Mucosa of rectum (tissue), 2 donors: ENCODE results near the gene BEGAIN.

Experiments used
- H3K27ac ChIP-seq, 2 donors: one replicate each; pipeline ENCODE4 v1.7.0; 2013; ENCODE audit warnings: inconsistent platforms in 2 of 2, low read depth in 2 of 2, low read length in 2 of 2
- H3K27me3 ChIP-seq, 2 donors: one replicate each; pipeline ENCODE4 v1.7.0; 2013; ENCODE audit warnings: low read length in 2 of 2; ENCODE audit not compliant: control insufficient read depth in 2 of 2, insufficient read depth in 2 of 2
- H3K36me3 ChIP-seq, 2 donors: one replicate each; pipeline ENCODE4 v1.7.0; 2013; ENCODE audit warnings: low read length in 2 of 2; ENCODE audit not compliant: control insufficient read depth in 2 of 2, insufficient read depth in 2 of 2
- H3K4me1 ChIP-seq, 2 donors: one replicate each; pipeline ENCODE4 v1.7.0; 2013; ENCODE audit warnings: low read length in 2 of 2, mild to moderate bottlenecking in 1 of 2; ENCODE audit not compliant: control insufficient read depth in 2 of 2, insufficient read depth in 2 of 2
- H3K4me3 ChIP-seq, 2 donors: one replicate each; pipeline ENCODE4 v1.7.0; 2013; ENCODE audit warnings: low read length in 2 of 2
- H3K9ac ChIP-seq, 2 donors: one replicate each; pipeline ENCODE4 v1.7.0; 2013; ENCODE audit warnings: low read length in 2 of 2, low read depth in 1 of 2, mild to moderate bottlenecking in 1 of 2
- H3K9me3 ChIP-seq, 2 donors: one replicate each; pipeline ENCODE4 v1.7.0; 2013; ENCODE audit warnings: low read length in 2 of 2; ENCODE audit not compliant: control insufficient read depth in 2 of 2
- donor health status: healthy.
- donor health status: Normal muscosa, but diverticular disease.

The BEGAIN gene

DNA sequence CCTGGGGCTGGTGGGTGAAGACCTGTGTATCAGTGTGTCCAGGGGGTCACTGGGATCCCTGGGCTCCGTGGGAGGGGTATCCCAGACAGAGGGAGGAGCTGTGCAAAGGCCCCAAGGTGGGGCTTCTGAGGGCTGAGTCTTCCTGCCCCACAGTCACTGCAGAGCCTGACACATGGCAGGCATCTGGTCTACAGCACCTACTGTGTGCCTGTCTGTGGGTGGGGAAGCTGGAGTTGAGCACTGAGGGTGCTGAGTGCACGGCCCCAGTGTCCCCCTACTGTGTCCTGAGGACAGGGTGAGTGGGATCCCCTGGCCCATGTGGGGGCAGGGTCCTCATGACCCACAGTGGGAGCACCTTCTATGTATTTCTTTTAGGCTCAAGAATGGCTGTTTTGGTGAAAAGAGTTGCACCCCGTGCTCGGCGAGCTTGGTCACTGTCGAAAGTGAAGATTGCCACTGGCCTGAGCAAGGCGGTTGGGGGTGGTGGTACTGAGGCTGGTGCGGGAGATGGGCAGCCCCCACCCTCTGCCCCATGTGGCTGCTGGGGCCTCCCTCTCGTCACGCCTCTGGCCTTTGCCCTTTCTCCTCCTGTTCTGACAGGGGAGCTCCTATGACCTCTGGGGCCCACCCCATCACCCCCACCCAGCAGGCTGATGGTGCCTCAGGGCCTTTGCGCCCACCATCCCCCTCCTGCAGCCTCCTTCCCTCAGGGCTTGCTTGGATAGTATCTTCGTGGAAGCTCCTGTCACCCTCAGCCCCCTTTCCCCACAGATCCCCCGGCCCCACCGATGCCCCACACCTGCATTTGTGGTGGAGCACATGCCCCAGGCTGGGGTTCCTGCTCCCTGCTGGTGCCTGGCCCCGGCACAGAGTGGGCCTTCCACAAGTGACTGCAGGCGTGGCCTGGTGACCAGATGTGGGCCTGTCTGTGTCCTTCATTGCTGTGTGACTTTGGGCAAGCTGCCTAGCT, 55.8 kb downstream of the BEGAIN start:
- Histone ChIP-seq H3K36me3 (peaks cover 6 to 12% of the 10 kb centered on the region in 2 donors), H3K9ac (no peak overlapping the region), H3K4me3 (no peak overlapping the region), H3K4me1 (peaks cover 0 to 4% of the 10 kb centered on the region in 2 donors), H3K9me3 (no peaks in the 10 kb centered on the region), H3K27me3 (no peaks in the 10 kb centered on the region), H3K27ac (no peak overlapping the region)

GRCh38 chr14:100530270-100531072, 56.7 kb downstream of the BEGAIN start:
- H3K36me3 ChIP-seq = peaks cover 8 to 16% of the 10 kb centered on the region in 2 donors
- H3K4me3 ChIP-seq = no peak overlapping the region
- H3K9ac ChIP-seq = no peak overlapping the region
- H3K4me1 ChIP-seq = peaks cover 0 to 4% of the 10 kb centered on the region in 2 donors
- no peaks in the 10 kb centered on the region for H3K27me3 ChIP-seq
- no peak overlapping the region for H3K27ac ChIP-seq
- H3K9me3 ChIP-seq = no peaks in the 10 kb centered on the region

DNA sequence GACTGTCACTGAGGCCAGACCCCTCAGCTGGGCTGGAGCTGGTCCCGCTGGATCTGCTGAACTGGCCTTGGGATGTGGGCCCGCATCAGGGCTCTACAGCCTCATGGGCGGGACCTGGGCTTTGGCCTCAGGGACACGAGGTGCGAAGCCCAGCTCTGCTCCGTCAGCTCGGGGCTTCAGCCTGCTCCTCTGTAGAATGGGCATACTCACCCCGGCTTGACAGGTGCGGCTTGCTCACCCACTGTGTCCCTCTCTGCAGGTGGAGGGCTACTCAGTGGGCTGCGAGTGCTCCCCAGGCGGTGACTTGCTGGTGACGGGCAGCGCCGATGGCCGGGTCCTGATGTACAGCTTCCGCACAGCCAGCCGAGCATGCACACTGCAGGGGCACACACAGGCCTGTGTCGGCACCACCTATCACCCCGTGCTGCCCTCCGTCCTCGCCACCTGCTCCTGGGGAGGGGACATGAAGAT, 57.6 kb downstream of the BEGAIN start:
- no peaks in the 10 kb centered on the region for H3K9me3 ChIP-seq
- no peak overlapping the region for H3K4me3 ChIP-seq
- no peak overlapping the region for H3K27ac ChIP-seq
- H3K36me3 ChIP-seq = peaks cover 8 to 16% of the 10 kb centered on the region in 2 donors
- H3K4me1 ChIP-seq = peaks cover 0 to 4% of the 10 kb centered on the region in 2 donors
- no peaks in the 10 kb centered on the region for H3K27me3 ChIP-seq
- H3K9ac ChIP-seq = no peak overlapping the region

DNA sequence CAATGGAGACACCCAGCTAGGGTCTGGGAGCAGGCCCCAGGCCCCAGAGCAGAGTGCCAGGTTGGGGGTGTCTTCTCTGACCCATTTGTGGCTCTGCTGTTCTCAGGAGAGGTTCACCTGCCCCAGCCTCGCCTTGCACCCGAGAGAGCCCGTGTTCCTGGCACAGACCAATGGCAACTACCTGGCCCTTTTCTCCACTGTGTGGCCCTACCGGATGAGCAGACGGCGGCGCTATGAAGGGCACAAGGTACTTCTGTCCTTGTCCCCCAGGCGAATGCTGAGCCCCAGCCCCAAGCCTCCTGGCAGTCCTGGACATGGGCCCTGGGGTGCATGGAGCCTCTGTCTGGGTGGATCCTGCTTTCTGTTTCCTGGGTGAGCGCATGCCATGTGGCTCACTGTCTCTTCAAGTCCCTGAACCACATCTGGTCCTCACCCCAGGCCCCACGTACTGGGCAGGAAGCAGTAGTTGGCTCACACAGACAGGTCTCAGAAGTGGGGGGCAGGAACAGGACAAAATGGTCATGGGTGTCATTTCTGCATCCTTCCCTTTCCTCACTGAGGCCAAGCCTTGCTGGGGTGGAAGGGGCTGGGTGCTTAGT, 58.2 kb downstream of the BEGAIN start:
- no peaks in the 10 kb centered on the region for H3K27me3 ChIP-seq
- H3K9ac ChIP-seq = no peak overlapping the region

DNA sequence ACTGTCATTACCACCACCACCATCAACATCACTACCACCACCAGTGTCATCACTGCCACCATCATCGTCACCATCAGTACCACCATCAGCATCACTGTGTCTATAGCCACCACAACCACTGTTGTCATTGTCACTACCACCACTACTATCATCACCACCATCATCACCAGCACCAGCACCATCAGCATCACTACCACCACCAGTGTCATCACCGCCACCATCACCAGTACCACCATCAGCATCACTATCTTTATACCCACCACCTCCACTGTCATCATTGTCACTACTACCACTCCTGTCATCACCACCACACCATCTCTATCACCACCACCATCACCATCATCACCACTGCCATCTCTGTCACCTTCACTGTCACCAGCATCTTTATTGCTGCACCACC, 60.6 kb downstream of the BEGAIN start:
- Histone ChIP-seq H3K4me1 (peaks cover 4 to 6% of the 10 kb centered on the region in 2 donors), H3K36me3 (peaks cover 8 to 16% of the 10 kb centered on the region in 2 donors), H3K4me3 (no peak overlapping the region), H3K27ac (no peak overlapping the region), H3K9me3 (no peaks in the 10 kb centered on the region), H3K27me3 (no peaks in the 10 kb centered on the region), H3K9ac (no peak overlapping the region)

More for the DNA sequence above, 58.2 kb downstream of the BEGAIN start:
- peaks cover 0 to 4% of the 10 kb centered on the region in 2 donors for H3K4me1 ChIP-seq
- H3K36me3 ChIP-seq = peaks cover 8 to 16% of the 10 kb centered on the region in 2 donors
- H3K4me3 ChIP-seq = no peak overlapping the region
- no peaks in the 10 kb centered on the region for H3K9me3 ChIP-seq
- no peak overlapping the region for H3K27ac ChIP-seq

GRCh38 chr14:100526057-100526456, 61.2 kb downstream of the BEGAIN start:
- Histone ChIP-seq H3K27me3 (no peaks in the 10 kb centered on the region), H3K9me3 (no peaks in the 10 kb centered on the region), H3K4me3 (no peak overlapping the region), H3K9ac (no peak overlapping the region), H3K27ac (no peak overlapping the region), H3K4me1 (peaks cover 4 to 6% of the 10 kb centered on the region in 2 donors), H3K36me3 (peaks cover 8 to 16% of the 10 kb centered on the region in 2 donors)

DNA sequence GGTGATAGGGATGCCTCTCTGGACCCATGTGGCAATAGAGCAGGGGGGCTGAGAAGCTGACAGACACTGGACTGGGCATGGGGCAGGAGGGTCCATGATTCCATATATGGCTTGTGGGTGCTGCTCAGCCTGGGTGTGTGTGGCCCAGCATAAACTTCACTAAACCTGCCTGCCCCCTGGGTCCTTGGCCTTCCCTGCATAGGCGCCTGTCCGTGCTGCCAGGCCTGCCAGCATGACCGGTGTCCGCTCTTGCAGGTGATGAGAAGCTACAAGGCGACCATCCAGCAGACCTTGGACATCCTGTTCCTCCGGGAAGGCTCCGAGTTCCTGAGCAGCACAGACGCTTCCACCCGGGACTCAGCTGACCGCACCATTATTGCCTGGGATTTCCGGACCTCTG, 61.6 kb downstream of the BEGAIN start:
- Histone ChIP-seq H3K4me1 (peaks cover 4 to 6% of the 10 kb centered on the region in 2 donors), H3K27me3 (no peaks in the 10 kb centered on the region), H3K9ac (no peak overlapping the region), H3K9me3 (no peaks in the 10 kb centered on the region), H3K4me3 (no peak overlapping the region), H3K36me3 (peaks cover 8 to 16% of the 10 kb centered on the region in 2 donors), H3K27ac (no peak overlapping the region)

DNA sequence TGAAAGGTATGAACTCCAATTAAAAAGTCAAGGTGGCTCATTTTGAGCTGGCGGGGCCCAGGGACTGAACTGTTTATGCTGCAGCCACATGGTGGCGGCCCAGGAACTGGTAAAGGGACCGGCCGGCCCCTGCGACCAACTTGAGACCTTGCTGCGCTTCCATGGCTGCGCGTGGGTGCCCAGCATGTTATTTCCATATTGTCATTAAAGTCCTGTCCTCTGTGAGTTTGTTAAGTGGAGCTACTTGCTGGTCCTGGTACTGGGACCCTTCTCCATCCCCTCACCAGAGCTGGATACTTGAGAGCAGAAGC, 62.3 kb downstream of the BEGAIN start:
- H3K4me3 ChIP-seq = no peak overlapping the region
- H3K27ac ChIP-seq = no peak overlapping the region
- H3K9ac ChIP-seq = no peak overlapping the region
- H3K27me3 ChIP-seq = no peaks in the 10 kb centered on the region
- peaks cover 4 to 6% of the 10 kb centered on the region in 2 donors for H3K4me1 ChIP-seq
- no peaks in the 10 kb centered on the region for H3K9me3 ChIP-seq
- peaks cover 8 to 12% of the 10 kb centered on the region in 2 donors for H3K36me3 ChIP-seq

GRCh38 chr14:100524233-100524932, 62.8 kb downstream of the BEGAIN start:
- Histone ChIP-seq H3K4me1 (peaks cover 4 to 6% of the 10 kb centered on the region in 2 donors), H3K9me3 (no peaks in the 10 kb centered on the region), H3K36me3 (peaks cover 8 to 10% of the 10 kb centered on the region in 2 donors), H3K27me3 (no peaks in the 10 kb centered on the region), H3K4me3 (no peak overlapping the region), H3K9ac (no peak overlapping the region), H3K27ac (no peak overlapping the region)
